GM19328 (cell line): ENCODE data around the gene FAM81B.
"Not testable (repeated sequence)": the region's sequence is repeated elsewhere in the genome, so short reads cannot be mapped to it uniquely, and the experiment has no call there.

Experiments used
- ATAC-seq: cut with Tn5 transposase; IDR thresholded peaks from one replicate; pipeline ENCODE4 v1.9.1; 2021; ENCODE audit warnings: mild to moderate bottlenecking, moderate library complexity; ENCODE audit not compliant: unreplicated experiment

The FAM81B gene, protein sequence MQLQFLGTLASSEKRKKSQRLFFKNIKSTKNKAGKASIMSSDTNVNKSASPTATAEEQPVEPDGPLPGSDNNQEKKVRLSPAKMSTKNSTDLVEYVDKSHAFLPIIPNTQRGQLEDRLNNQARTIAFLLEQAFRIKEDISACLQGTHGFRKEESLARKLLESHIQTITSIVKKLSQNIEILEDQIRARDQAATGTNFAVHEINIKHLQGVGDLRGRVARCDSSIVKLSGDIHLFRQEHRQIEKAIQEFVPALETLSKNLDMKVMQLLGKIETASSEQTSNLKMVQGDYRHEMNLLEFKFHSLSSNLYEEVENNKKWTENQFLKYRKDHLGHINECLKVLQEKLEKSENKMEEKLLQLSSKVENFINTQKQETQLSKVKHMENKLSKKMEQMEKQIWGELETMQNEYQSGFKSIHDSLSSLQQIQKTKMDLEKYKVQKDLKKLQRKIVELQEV

GRCh38 chr5:95390812-95391492 lies at the start of gene FAM81B:
Gene FAM81B (plus strand): TSS chr5:95391366. CDS start chr5:95391390, 24 bp downstream.
- ATAC-seq = no peak

- ATAC-seq = not testable (repeated sequence)
These were observed 49.7 kb upstream of the FAM81B start for GRCh38 chr5:95341444-95341843.

- no peak for ATAC-seq
These were observed 43.6 kb upstream of the FAM81B start for GRCh38 chr5:95347506-95348120.

- ATAC-seq = no peak
These were observed 40.5 kb upstream of the FAM81B start for GRCh38 chr5:95350631-95351030.

DNA sequence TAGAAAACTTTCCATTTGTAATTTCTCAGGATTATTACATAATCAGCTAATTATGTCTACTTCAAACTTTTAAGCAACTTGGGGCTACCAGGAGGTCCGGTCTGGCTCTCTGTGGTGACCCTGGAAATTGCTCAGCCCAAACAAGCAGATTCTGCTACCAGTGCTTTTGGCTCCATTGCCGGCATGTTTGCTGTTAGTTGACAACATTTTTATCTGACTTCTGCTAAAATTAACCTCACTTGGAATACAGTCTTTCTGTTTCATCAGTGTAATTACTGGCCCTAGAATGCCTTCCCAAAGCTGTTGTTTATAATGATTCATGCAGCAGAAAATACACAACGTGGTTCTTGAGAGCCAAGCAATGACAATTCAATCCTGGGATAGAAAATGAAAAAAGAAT lies 38.5 kb upstream of the FAM81B start:
- no peak for ATAC-seq

GRCh38 chr5:95358320-95358719 lies 32.8 kb upstream of the FAM81B start:
- ATAC-seq = no peak

GRCh38 chr5:95358848-95359247 lies 32.3 kb upstream of the FAM81B start:
- ATAC-seq = no peak

DNA sequence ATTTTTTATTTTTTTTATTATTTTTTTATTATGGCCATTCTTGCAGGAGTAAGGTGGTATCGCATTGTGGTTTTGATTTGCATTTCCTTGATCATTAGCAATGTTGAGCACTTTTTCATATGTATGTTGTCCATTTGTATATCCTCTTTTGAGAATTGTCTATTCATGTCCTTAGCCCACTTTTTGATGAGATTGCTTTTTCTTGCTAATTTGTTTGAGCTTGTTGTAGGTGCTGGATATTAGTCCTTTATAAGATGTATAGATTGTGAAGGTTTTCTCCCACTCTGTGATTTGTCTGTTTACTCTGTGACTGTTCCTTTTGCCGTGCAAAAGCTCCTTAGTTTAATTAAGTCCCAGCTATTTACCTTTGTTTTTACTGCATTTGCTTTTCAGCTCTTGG lies 30.5 kb upstream of the FAM81B start:
- ATAC-seq = not testable (repeated sequence)

- no peak for ATAC-seq
These were observed 25.7 kb upstream of the FAM81B start for GRCh38 chr5:95365302-95366095.

DNA sequence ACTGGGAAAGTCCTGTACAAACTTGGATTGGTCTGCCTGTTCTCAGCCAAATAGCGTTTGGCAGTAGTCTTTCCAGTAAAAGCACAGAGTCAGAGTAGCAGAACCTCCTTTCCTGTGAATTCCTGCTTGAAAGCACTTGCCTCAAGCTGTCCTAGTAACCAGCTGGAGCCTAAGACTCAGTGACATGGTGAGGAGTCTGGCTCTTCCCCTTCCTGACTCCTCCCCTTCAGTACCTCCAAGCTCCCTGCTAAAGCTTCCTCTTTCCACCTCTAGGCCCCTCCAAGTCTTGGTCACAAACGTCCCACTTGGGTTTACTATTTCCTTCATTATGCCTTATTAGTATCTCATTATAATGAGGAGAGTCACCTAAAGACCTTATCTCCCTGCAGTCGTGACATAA lies 21.4 kb upstream of the FAM81B start:
- ATAC-seq = no peak

DNA sequence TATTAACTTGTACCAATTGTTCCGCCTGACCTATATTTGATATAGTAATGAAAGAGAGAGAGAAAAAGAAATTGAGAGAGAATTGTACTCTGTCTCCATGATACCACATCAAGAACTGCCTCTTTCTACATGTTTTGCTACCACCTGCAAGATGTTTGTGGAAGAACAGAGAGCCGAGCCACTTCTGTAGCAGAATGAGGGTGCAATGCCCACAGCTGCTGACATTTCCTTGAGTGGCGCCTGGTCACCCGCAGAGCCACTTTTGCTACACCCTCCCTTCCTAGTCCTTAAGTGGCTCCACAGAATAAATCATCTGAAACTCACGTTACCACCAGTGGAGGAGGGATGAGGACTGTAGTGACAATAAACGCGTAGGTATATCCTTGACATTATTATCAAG lies 17.1 kb upstream of the FAM81B start:
- no peak for ATAC-seq

- ATAC-seq = no peak
These were observed 15.6 kb upstream of the FAM81B start for GRCh38 chr5:95375591-95375990.

- ATAC-seq = no peak
These were observed 12.0 kb upstream of the FAM81B start for GRCh38 chr5:95379133-95379532.

DNA sequence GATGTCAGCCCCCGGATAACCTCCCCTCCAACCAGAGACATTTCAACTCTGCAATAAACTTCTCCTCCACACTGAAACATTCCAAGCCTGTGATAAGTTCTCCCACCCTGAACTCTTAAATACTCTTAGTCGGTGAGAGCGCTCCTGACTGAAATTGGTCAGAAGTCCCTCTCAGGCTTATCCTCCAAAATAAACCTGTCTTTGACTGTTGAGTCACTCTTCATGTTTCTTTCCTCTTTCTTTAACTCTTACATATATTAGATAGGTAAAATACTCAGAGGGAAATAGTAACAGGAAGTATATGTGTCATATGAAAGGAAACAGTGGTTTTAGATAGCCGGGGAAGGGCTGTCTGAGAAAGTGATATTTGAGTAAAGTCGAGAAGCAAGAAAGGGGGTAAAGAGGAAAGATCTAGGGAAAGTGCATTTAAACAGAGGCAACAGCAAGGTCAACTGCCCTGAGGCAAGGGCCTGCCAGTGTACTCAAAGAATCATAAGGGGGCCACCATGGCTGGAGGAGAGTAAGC lies 11.0 kb upstream of the FAM81B start:
- no peak for ATAC-seq

GRCh38 chr5:95382801-95383200 lies 8.4 kb upstream of the FAM81B start:
- no peak for ATAC-seq

DNA sequence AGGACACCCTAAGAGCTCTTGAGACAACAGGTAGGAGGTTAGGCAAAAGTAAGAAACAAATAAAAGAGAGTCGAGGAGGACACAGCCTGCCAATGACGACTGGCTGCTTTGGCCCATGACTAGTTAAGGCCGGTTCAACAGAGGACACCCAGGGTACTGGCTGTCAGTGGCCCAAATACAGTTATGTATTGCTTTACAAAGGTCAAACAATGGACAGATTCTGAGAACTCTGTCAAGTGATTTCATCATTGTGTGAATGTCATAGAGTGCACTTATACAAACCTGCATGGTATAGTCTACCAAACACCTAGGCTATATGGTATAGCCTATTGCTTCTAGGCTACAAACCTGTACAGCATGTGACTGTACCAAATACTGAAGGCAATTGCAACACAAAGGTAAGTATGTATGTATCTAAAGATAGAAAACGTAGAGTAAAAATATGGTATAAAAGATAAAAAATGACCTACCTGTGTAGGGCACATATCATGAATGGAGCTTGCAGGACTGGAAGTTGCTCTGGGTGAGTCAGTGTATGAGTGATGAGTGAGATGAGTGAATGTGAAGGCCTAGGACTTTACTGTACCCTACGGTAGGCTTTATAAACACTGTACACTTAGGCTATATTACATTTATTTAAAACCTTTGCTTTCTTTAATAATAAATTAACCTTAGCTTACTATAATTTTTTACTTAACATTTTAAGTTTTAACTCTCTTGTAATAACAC lies 6.5 kb upstream of the FAM81B start:
- no peak for ATAC-seq

GRCh38 chr5:95385334-95385733 lies 5.8 kb upstream of the FAM81B start:
- no peak for ATAC-seq

DNA sequence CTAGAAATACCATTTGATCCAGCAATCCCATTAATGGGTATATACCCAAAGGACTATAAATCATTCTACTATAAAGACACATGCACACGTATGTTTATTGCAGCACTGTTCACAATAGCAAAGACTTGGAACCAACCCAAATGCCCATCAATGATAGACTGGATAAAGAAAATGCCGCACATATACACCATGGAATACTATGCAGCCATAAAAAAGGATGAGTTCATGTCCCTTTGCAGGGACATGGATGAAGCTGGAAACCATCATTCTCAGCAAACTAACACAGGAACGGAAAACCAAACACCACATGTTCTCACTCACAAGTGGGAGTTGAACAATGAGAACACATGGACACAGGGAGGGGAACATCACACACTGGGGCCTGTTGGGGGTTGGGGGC lies 799 bp downstream of the FAM81B start:
- ATAC-seq = not testable (repeated sequence)

DNA sequence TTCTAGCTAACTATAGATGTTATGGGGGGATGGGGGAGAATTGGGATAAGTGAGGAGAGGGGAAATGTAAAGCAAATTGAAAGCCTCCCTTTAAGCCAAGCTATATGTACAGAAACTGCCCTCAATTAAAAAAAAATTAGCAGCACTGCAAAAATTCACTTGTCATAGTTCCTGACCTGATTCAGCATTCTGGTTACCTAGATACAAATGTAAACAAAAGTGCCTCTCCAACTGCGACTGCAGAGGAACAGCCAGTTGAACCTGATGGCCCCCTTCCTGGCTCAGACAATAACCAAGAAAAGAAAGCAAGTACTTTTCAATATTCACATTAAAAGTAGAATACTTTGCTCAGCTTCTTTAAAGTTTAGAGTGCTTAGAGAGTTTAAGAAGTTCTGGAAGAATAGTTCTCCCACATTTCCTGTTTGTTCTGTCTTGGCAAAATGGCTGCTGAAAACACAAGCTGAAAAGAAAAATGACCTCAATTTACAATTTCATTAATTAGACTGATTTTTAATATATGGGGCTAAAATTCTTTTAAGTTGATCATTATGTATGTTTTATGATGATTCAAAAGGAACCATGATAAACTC lies 1.5 kb downstream of the FAM81B start:
- no peak for ATAC-seq

DNA sequence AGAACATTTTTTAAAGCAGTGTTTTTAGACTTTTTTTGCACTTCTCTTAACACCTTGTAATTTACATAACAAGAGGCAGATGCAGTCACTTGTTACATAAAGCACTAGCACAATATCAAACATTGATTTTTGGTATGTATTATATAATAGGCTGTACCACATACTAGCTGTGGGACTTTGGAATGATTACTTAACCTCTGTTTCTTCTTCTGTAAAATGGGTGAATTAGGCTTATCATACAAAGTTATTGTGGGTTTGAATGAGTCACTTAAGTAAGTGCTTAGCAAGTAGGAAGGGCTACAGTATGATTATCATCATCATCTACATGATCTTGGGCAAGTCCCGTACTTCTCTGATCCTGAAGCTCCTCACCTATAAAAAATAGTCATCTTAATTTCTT lies 2.1 kb downstream of the FAM81B start:
- ATAC-seq = no peak
